D721Med (cell line): Measurements from ENCODE around the gene CFAP52.
A peak's percentile ranks its signal among the peaks of the same experiment; 100 is the strongest.

Source experiments
- DNase-seq: peaks from one replicate; pipeline ENCODE4 v3.0.0; 2011; ENCODE audit warnings: low spot score; ENCODE audit not compliant: insufficient read length
- FAIRE-seq: peaks from 2 replicates; lab custom pipeline; 2011; peaks lifted over from hg19 to GRCh38; lab: Jason Lieb, UNC
- TF ChIP-seq, protein P1 (sequence below): IDR thresholded peaks from 2 replicates; pipeline ENCODE4 v1.5.1; 2012; ENCODE audit warnings: mild to moderate bottlenecking, control low read depth; ENCODE audit not compliant: insufficient read depth; ENCODE audit errors: missing control alignments

Gene CFAP52

DNA sequence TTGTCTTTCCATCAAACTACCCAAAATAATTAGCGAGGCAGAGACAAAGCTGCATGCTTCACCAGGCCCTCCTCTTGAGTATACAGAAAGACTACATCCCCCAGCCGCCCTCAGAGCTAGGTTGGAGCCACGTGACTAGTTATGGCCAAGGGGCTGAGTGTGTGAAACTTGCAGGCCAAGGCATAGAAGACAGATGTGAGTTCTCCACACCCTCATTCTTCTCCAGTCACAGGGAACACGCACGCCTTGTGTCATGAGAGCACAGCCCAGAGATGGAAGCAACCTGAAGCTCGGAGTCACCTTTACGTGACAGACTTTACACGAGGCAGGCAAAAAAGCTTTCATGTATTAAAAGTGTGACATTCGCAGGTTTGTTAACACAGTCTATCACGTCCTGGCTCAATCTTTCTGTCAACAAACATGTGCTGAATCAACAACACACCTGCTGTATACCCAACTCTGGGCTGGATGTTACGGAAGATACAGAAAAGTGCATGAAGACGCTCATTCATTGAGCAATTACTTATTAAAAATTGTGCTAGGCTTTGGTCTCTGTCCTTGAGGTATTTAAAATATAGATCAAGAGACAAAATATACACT, 39.2 kb upstream of the CFAP52 start:
- TF ChIP-seq, protein P1, sequence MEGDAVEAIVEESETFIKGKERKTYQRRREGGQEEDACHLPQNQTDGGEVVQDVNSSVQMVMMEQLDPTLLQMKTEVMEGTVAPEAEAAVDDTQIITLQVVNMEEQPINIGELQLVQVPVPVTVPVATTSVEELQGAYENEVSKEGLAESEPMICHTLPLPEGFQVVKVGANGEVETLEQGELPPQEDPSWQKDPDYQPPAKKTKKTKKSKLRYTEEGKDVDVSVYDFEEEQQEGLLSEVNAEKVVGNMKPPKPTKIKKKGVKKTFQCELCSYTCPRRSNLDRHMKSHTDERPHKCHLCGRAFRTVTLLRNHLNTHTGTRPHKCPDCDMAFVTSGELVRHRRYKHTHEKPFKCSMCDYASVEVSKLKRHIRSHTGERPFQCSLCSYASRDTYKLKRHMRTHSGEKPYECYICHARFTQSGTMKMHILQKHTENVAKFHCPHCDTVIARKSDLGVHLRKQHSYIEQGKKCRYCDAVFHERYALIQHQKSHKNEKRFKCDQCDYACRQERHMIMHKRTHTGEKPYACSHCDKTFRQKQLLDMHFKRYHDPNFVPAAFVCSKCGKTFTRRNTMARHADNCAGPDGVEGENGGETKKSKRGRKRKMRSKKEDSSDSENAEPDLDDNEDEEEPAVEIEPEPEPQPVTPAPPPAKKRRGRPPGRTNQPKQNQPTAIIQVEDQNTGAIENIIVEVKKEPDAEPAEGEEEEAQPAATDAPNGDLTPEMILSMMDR, result no peak

DNA sequence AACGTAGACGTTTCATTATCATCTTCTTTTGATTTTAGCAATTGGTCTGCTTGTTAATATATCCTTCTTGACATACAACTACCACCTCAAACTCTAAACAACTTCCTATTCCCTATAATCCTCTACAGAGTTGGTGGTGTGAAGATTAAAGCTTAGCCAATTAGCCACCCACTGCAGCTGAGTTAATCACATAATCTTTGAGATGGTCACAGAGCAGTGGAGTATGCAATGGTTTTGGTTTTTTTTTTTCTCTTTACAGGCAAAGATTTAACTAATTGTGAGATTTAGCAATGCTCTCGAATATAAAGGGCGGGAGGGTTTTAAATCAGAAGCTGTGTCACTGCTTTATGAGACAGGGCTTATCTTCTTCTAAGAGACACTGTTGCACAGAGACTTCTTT, 37.8 kb upstream of the CFAP52 start:
- FAIRE-seq, result no peak
- TF ChIP-seq, protein P1, result no peak

More for the DNA sequence above, 39.2 kb upstream of the CFAP52 start:
- DNase-seq (no peak), FAIRE-seq (no peak)

DNA sequence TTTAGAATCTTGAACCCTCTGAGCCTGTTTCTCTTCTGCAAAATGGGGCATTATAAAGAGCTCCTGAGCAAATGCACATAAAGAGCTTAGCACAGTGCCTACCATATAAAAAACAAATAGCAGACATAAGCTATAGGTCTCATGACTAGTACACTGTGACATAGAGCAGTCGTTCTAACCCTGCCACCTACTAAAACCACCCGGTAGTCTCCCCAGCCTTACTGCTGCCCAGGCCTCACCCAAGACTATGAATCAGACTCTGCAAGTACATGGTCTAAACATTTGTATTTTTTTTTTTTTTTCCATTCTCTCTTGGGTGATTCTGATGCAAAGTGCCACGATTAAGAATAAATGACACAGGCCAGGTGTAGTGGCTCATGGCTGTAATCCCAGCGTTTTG, 34.7 kb upstream of the CFAP52 start:
- DNase-seq (no peak), FAIRE-seq (no peak)
- TF ChIP-seq, protein P1, result no peak

More for the DNA sequence above, 37.8 kb upstream of the CFAP52 start:
- DNase-seq, result peak; percentile 28

DNA sequence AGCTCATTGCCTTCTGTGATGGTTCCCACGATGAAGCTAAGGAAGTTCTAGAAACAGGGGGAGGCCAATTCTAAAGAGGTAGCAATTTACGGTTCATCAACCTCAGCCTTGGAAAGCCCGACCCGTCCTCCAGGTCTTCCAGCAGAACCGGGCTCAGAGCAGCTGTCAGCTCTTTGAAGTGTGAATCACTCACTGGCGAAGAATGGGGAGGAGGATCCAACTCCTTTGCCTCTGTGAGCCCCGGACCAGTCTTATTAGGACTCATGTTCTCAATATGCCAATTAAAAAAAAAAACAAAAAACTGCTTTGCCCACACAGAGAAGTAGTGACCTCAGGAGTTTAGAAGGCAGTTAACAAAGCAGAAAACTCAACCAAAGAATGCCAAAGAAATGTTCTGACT, 32.2 kb upstream of the CFAP52 start:
- no peak for DNase-seq
- TF ChIP-seq, protein P1, result no peak
- no peak for FAIRE-seq

DNA sequence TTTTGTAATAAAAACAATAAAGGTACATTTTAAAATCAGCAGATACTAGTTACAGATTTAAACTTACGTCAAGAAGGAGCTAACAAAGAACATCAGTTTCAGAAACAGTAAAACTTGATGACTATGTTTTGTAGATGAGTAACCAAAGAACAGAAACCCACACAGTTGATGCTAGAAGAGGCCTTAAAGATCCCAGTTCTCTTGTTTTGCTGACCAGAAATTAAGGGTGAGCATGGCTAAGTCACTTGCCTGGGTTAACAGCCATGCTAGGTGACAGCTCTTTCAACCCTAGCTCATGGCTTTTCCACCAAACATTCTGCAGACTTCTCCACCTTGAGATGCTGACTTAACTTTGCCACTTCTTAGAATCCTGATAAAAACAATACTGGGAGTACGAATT, 27.2 kb upstream of the CFAP52 start:
- FAIRE-seq, result no peak
- TF ChIP-seq, protein P1, result no peak
- no peak for DNase-seq

DNA sequence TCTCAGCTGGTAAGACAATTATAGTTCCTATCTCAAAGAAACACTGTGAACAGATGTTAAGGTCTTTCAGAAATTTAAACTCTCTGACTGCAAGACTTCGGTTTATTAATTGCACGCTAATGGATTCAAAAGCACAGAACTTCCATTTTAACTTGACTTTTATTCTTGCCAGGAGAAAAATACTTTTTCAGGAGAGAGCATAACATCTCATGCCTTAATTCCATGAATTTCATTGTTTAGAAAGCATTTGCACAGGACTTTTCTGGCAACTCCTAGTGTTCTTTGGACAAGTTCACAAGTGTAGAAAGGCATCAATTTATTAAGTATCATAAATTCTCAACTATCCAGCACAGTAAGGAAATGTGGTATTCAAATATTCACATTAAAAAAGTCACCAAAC, 23.3 kb upstream of the CFAP52 start:
- DNase-seq (no peak), FAIRE-seq (no peak)
- TF ChIP-seq, protein P1, result no peak

DNA sequence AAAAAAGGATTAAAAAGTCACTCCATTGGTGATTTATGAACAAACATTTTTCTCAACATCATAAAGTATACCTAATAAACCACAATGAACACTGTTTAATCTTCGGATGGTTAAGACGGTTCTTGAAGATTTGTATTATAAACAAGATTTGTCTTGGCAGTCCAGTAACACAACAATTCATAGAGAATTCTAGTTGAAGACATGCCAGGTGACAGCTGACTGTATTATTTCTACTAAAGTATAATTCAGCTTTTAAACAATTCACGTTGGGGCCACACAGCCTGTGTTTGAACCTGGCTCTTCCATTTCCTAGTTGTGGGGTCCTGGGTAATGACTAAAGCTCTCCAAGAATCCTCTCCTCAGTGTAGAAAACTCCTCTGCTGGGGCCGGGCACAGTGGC, 22.8 kb upstream of the CFAP52 start:
- no peak for DNase-seq
- FAIRE-seq, result no peak
- TF ChIP-seq, protein P1, result no peak
